ENCODE results near the gene ACSBG1.

ACSBG1 gene

DNA sequence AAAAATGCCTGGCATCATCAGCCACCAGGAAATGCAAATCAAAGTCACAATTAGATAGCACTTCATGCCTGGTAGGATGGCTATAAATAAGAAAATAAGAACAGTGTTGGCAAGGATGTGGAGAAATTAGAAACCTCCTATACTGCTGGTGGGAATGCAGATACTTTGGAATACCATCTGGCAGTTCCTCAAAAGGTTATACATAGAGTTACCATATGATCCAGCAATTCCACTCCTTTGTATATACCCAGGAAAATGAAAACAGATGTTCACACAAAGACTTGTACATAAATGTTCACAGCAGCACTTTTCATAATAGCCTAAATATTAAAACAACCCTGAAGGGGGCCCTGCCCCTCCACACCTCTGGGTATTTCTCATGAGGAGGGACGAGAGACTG is 13.7 kb downstream of the ACSBG1 start:
- DNase-seq: no peak

DNA sequence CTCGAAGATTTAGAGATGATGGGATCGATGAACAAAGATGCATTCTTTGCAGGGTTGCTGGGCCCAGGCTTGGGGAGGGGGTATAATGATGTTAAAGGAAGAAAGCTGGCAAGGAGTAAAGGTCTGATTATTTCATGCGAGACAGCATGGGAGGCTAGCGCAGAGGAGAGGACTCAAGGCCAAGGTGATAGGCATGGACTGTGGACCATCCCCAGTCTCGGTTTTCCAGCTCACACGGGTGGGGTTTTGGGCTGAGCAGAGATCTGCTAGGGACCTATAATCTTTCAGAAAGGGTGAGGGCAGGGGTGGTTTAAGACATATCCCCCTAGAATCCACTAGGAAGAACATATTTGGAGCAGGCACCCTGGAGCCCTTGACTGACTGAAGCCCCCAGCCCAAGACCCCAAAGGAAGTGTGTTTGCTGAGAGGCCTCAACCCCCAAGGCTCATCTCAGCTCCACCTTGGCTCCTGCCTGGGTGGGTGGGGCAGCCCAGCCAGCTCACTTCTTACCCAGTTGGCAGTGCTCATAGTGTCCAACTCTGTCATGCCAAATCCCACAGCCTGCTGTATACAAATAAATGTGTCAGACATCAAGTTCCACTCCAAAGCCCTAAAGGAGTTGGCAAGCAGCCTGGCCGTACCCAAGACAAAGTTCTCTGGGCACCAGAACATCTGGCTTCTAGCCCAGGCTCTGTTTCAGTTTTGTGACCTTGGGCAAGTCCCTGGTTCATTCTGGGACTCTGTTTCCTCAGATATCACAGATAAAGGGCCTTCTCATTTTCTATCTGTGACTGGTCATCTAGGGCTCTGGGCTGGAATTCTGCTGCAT is 17.9 kb downstream of the ACSBG1 start:
- no peak for DNase-seq

DNA sequence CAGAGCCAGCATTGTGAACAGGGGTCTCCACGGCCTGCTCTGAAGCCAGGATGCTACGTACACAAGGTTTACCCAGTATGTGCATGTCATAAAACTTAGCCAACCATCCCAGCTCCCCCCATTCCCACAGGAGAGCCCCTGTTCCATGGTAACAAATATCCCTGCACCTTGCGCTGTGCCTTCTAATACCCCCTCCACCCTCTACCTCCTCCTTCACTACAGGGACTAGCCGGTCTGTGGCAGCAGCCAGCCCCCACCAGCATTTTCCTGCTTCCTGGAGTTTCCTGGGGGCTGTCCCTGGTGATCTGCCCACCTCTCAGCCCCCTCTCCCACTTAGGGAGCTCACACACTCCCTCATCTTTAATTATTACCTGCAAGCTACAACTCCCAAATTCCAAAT is 20.4 kb downstream of the ACSBG1 start:
- no peak for DNase-seq

GRCh38 chr15:78213425-78213750 is 21.0 kb downstream of the ACSBG1 start:
- no peak for DNase-seq

- DNase-seq: no peak
These were observed 21.6 kb downstream of the ACSBG1 start for GRCh38 chr15:78212546-78213424.

GRCh38 chr15:78212008-78212407 is 22.4 kb downstream of the ACSBG1 start:
- DNase-seq: no peak

GRCh38 chr15:78211189-78211921 is 23.0 kb downstream of the ACSBG1 start:
- no peak for DNase-seq

GRCh38 chr15:78210349-78210717 is 24.0 kb downstream of the ACSBG1 start:
- DNase-seq: no peak

GRCh38 chr15:78209646-78210348 is 24.6 kb downstream of the ACSBG1 start:
- DNase-seq: no peak

DNA sequence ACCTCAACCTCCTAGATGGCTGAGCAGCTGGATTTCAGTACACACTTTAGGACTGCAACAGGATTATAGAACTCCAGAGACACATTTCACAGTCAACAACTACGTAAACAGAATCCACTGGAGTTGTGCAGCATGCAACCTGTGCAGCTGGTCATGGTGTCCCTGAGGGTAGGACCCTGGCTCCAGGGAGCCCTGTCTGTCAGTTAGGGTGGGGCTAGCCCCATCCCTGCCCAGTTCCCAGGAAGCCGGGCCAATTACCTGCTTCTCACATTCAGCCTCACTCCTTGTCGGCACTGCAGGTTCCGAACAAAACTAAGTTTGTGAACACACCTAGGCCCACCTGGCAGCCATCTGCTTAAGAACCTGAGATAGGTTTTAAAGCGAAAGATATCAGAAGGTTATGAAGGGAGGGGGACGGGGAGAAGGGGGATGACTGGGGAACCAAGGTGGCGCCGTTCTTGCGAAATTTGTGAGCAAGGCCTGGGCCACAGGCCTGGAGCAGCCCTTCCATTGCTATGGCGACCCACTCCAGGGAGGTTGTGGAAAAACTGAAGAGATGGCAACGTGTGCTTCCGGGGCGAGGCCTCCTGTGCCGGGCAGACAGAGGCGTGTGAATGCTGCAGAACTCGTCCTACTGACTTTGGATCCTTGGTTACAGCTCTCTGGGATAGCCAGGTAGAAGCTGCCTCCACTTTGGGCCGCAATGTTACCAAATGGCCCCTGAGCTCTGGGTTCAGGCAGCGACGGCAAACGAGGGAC is 25.3 kb downstream of the ACSBG1 start:
- DNase-seq: no peak

- no peak for DNase-seq
These were observed 26.0 kb downstream of the ACSBG1 start for GRCh38 chr15:78208341-78208844.

- no peak for DNase-seq
These were observed 26.6 kb downstream of the ACSBG1 start for GRCh38 chr15:78207641-78208340.

GRCh38 chr15:78207110-78207458 is 27.3 kb downstream of the ACSBG1 start:
- DNase-seq: no peak

DNA sequence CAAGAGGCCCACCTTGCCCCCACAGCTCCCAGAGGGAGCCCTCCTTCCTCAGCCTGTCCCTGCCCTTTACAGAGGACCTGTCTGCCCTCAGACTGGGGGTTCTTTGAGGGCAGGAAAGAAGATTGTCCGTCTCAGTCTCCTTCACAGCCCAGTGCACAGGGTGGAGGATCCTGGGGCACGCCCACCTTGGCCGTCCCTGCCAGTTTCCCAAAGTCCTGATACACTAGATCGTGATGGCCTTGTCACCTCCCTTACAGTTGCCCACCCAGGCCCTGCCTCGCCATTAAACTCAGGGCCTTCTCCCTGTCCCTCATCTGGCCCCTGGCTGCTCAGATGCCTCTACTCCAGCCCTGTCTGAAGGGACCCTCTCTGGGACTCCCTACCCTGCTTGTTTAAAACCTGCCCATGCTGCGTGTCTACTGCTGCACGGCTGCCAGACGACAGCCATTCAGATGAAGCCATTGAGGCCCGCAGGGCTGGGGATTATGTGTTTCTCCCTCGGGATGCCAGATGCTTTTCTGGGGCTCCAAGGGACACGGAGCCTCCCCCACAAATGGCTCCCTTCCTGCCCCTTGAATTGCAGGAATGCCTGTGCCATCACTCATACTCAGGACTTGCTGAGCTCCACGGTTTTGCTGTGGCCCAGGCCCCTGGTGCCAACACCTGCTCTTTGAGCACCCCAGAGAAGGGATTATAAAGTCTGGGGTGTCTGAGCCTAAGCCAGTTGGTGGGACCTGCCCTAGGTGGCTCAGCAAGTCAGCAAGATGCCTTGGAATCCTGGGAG is 27.8 kb downstream of the ACSBG1 start:
- DNase-seq: no peak

GRCh38 chr15:78205856-78206255 is 28.5 kb downstream of the ACSBG1 start:
- DNase-seq: no peak

- DNase-seq: no peak
These were observed 29.0 kb downstream of the ACSBG1 start for GRCh38 chr15:78205337-78205736.

DNA sequence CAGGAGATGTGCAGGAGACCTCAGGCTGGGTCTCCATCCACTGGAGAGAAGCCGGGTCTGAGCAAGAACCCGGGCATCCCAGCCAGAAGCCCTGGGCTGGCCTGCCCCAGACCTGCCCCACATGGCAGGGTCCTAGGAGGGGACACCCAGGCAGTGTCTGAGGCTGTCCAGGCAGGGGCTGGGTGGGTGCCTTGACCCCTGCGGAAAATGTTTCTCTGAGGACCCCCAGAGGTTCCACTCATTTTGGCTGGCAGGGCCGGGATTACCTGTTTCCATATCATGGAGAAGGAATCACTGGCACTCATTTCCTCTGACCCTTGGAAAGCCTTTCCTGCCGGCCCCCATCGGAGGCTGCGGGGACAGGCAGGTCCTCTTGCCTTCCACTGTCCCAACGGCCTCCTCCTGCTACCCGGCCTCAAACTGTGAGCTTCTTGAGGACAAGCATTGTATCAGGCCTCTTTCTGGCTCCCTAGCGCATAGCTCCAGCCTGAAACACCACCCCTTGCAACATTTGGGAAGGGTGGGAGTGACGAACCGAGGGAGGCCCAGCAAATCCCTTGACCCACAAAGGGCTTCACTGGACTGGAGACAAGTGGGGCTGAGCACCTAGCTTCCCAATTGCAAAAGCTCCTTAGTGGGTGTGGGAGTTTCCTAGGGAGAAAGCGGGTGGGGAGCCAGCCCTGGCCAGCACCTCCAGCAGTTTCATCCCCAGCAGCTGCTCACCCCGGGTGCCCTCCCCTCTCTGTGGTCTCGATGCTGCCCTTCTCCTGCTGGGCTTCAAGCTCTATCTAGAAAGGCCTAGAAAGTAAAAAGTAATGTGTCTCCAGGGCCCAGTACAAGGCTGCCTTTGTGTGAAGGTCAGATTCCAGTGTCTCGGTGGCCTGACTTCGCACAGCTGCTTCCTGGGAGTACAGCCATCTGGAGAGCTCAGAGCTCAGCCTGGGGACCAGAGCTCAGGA is 29.7 kb downstream of the ACSBG1 start:
- DNase-seq: no peak

- DNase-seq: no peak
These were observed 30.8 kb downstream of the ACSBG1 start for GRCh38 chr15:78203346-78204225.
